CD4-positive, alpha-beta T cell treated with Interleukin-21 for 1 hour (primary cell): Measurements from ENCODE around the gene ORM1.

Source experiments
- DNase-seq: peaks from one replicate; pipeline ENCODE4 v3.0.0-alpha.2; 2020

Gene ORM1

GRCh38 chr9:114367772-114368569 is 45.1 kb downstream of the ORM1 start:
- DNase-seq, result no peak

- peak; percentile 55 for DNase-seq
Observed at GRCh38 chr9:114369216-114370130, 46.6 kb downstream of the ORM1 start.

DNA sequence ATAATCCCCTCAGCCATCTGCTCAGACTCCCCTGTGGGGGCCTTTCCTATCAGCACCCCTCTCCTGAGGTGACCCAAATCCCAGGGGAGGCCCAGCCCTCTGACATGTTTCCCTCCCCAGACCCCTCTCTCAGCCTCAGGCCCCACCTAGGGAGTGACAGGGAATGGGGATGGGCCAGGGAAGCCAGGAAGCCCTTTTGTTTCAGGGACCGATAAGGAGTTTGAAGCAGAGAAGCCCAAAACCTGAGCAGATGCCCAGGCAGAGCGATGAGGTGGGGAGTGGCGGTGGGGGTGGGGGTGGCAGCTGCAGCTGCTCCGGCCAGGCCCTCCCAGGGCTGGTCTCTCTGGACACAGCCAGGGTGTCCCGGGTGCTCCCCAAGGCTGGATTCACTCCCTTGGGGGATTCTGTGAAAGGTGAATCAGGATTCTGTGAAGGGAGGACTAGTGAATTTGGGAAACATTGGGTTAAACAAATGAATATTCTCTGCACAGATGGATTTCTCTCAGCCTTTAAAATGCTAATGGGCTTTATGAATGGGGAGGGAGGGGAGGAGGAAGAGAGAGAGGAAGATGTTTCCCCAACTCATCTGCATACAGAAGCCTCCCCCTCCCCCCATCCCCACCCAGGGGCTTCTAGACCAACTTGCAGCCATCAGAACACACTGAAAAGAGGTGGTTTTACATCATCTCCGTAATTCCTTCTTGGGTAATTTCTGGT is 47.5 kb downstream of the ORM1 start:
- DNase-seq, result no peak

- no peak for DNase-seq
Observed at GRCh38 chr9:114370968-114371320, 48.0 kb downstream of the ORM1 start.

DNA sequence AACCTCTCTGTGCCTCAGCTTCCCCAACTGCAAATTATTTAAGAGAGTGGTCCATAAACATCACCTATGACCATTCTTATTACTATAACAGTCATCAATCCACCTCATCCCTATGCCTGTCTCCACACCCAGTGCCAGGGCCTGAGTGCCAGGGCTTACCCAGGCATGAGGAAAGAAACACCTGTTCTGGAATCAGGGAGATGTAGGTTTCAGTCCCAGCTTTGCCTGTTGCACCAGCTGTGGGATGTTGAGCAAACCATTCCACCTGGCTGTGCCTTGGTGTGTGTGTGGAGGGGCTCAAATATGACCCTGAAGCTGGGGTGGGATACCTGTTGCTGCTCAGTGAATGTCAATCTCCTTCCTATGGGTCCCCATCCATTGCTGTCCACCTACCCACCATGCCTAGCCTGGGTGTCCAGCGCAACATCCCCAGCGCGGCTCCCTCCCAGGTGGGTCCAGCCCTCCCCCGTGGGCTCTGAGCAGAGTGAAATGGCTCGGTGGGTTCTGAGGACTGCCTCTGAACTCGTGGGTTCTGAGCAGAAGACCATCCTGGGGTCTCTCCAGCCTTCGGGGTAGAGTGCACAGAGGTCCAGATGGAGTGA is 48.5 kb downstream of the ORM1 start:
- no peak for DNase-seq

- DNase-seq, result peak; percentile 72
Observed at GRCh38 chr9:114371973-114372917, 49.3 kb downstream of the ORM1 start.

GRCh38 chr9:114372921-114373448 is 50.1 kb downstream of the ORM1 start:
- peak; percentile 89 for DNase-seq

DNA sequence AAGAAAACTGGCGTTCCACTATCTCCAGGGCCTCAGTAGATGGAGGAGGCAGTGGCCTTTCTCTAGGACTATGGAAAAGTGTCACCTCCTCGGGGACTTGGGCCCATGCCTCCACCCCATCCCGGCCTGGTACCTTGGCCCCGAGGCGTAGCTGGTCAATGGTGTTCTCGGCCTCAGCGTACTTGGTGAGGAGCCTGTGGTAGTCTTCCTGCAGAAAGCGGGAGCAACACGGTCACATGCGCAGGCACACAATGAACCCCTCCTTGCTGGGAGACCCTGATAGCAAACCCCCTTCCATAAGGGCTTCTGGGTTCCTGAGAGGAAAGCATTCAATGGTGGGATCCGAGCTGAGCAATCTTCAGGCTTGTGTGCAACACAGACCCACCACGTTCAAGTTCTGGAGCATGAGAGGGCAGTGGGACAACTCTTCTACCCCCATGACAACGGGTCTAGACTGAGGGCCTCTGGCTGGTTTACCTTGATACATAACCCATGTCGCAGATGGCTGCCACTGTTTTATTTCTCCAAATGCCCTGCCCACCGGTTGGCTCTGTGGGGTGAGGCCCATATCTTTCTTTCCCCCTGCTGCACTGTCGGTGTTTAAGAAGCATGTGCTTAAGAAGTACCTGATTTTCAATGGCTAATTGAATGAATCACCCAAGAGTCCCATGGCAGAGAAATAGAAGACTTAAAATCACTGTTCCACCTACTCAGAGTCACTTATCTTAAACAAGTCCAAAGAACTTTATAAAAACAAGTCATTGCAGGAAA is 51.2 kb downstream of the ORM1 start:
- no peak for DNase-seq

- DNase-seq, result no peak
Observed at GRCh38 chr9:114374936-114375335, 52.0 kb downstream of the ORM1 start.

DNA sequence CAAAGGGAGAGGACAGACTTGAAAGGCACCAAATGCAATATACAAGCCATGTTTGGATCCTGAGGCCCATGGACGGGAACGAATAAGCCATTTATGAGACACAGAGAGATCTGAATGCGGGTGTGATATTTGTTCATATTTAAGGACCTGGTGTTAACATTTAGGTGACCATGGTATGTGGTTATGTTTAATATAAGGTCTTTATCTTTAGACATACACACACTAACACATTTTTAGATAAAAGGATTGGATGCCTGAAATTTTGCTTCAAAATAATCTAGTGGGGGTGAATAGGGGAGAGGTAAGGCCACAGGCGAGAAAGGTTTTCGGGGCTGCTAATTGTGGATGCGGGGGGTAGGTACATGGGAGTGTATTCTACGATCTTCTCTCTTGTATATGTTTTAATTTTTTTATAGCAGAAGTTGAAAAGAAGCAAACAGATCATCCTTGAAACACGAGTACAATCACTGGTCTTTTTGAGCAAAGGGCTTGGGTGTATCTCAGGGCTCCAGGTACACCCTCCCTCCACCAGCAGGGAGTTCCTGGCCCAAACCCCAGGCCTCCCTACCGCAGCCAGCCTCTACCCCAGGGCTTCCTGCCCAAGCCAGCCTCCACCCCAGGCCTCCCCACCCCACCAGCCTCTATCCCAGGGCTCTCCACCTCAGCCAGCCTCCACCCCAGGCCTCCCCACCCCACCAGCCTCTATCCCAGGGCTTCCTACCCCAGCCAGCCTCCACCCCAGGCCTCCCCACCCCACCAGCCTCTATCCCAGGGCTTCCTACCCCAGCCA is 52.7 kb downstream of the ORM1 start:
- DNase-seq, result no peak
